Memory B cell (primary cell): ENCODE results near the gene NELFCD.
"Not testable (repeated sequence)": the region's sequence is repeated elsewhere in the genome, so short reads cannot be mapped to it uniquely, and the experiment has no call there.

Experiments used
- ATAC-seq: fragments of 150-1000 bp; cut with Tn5 transposase; 2 replicates; pipeline ENCODE4 v1.10.0; 2021; ENCODE audit warnings: low read depth, mild to moderate bottlenecking, moderate library complexity
- DNase-seq, 2 donors: peaks; one replicate each; pipeline ENCODE4 v3.0.0; 2022; ENCODE audit warnings: low spot score in 2 of 2
- H3K27ac Mint-ChIP-seq: one replicate; pipeline ENCODE4 v1.8.0; 2022; ENCODE audit warnings: mild to moderate bottlenecking, moderate library complexity, mixed read lengths
- H3K27me3 Mint-ChIP-seq: one replicate; pipeline ENCODE4 v1.8.0; 2022; ENCODE audit warnings: mixed read lengths
- H3K36me3 Mint-ChIP-seq: one replicate; pipeline ENCODE4 v1.8.0; 2022; ENCODE audit warnings: mild to moderate bottlenecking, mixed read lengths
- H3K4me1 Mint-ChIP-seq: one replicate; pipeline ENCODE4 v1.8.0; 2022; ENCODE audit warnings: mixed read lengths
- H3K4me3 Mint-ChIP-seq: one replicate; pipeline ENCODE4 v1.8.0; 2022; ENCODE audit warnings: mild to moderate bottlenecking, moderate library complexity, mixed read lengths
- H3K9me3 Mint-ChIP-seq: one replicate; pipeline ENCODE4 v1.8.0; 2022; ENCODE audit warnings: mixed read lengths

The NELFCD gene

DNA sequence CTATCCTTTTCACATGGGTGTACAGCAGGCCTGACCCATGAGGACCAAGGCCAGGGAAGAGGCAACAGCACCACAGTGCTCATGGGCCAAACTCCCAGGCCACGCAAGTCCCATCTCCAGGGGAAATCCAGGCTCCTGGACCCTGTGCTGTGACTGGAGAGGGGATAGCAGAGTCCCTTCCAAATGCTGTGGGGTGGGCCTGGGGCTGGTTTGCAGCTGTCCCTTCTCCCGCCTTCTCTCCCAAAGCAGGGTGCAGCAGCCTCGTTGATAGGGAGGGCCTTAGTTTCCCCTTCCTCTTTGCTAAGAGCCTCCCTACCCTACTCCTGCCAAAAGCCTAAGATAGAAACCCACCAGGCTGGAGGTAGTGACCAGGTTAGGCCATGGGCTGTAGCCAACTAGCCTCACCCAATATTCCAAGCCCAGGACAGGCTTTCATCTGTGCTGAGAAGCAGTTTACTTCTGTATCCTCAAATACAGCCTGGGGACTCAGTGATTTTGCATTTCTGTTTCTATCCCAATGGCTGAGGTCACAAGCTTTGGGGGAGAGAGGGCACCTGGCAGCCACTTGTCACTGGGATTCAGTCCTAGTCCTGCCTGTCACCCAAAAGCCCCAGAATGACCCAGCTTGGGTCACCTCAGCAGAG, 24.6 kb downstream of the NELFCD start:
- ATAC-seq, result no peak
- H3K4me1 Mint-ChIP-seq, result peaks cover 50% of the 10 kb centered on the region
- peaks cover 27% of the 10 kb centered on the region for H3K36me3 Mint-ChIP-seq
- H3K27ac Mint-ChIP-seq, result peak overlapping the region; percentile 96
- H3K9me3 Mint-ChIP-seq, result no peaks in the 10 kb centered on the region
- no peaks in the 10 kb centered on the region for H3K27me3 Mint-ChIP-seq
- no peak for DNase-seq
- peak overlapping the region; percentile 93 for H3K4me3 Mint-ChIP-seq

DNA sequence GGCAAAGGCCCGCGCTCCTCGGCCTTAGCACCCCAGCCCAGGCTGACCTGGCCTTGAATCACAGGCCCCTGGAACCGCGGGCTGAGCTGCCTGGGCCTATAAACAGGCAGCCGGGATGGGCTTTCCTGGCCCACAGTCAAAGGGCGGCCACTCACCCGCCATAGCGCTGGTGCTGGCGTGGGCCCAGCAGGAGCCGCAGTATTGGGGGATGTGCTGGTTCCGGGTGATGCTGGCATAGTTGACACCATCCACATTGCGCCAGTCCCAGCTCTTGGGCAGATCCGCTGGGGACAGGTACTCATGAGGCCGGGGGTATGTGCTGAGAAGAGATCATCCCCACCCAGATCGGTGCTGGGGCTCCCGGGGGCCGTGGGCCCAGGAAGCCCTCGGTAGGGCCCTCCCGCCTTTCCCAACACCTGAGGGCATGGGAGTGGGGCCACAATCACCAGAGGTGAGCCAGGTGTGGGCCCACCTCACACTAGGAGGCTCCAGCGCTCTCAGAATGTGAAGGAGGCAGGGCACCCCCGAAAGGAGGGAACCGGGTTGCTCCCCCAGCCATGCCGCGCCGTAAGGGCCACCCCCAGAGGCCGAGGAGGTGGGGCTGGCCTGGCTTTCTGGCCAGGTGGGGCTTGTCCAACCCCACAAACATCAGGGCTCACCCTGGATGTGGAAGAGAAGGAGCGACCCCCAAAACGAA, 25.3 kb downstream of the NELFCD start:
- Mint-ChIP-seq H3K4me3 (peak overlapping the region; percentile 93), H3K4me1 (peaks cover 52% of the 10 kb centered on the region), H3K27ac (peak overlapping the region; percentile 96), H3K36me3 (peaks cover 27% of the 10 kb centered on the region), H3K9me3 (no peaks in the 10 kb centered on the region), H3K27me3 (no peaks in the 10 kb centered on the region)
- peak in 1 of 2 donors; percentile 30 for DNase-seq
- ATAC-seq, result no peak

DNA sequence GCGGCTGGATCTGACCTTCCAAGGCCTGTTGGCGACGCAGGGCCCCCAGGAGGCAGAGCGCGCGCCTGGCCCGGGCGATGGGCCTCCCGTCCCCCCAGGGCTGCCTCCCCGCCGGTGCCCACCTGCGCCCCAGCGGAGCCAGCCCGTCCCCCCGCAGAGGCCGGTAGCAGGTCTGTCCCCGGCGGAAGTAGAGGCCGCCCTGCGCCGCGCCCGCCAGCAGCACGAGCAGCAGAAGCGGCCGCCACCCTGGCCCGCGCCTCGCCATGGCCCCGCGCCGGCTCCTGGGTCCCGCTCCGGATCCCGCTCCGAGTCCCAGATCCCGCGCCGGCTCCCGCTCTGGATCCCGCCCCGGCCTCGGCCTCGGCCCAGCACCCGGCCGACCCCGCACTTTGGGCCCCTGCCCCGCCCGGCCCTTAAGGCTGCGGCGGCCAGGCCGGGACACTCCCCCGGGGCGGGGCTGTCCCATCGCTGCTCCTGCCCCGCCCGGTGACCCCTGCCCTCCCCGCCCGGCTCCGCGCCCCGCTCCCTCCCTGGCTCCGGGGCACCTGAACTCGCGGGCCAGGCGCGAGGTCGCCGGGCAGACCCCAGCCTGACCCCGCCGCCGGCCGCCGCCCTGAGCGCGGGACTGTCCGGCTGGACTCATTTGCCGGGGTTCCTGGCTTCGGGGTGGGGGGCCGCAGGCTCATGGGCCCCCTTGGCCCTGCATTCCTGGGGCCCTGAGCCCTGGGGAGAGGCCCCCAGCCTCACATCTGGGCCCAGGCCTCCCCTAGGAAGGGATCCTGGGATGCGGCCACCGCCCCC, 26.0 kb downstream of the NELFCD start, which contains the start of gene CTSZ:
TSS of gene CTSZ (minus strand) at position 391 of the 801 bp plus-strand sequence. CDS start at position 265, 126 bp downstream.
- H3K4me1 Mint-ChIP-seq, result peaks cover 52% of the 10 kb centered on the region
- DNase-seq, result peak in 1 of 2 donors; percentile 51
- H3K27ac Mint-ChIP-seq, result peak within 1 kb of the TSS; percentile 96
- peak within 1 kb of the TSS; percentile 98 for H3K4me3 Mint-ChIP-seq
- ATAC-seq, result no peak
- no peaks in the 10 kb centered on the region for H3K27me3 Mint-ChIP-seq
- H3K9me3 Mint-ChIP-seq, result no peaks in the 10 kb centered on the region
- H3K36me3 Mint-ChIP-seq, result peaks cover 23% of the 10 kb centered on the region

DNA sequence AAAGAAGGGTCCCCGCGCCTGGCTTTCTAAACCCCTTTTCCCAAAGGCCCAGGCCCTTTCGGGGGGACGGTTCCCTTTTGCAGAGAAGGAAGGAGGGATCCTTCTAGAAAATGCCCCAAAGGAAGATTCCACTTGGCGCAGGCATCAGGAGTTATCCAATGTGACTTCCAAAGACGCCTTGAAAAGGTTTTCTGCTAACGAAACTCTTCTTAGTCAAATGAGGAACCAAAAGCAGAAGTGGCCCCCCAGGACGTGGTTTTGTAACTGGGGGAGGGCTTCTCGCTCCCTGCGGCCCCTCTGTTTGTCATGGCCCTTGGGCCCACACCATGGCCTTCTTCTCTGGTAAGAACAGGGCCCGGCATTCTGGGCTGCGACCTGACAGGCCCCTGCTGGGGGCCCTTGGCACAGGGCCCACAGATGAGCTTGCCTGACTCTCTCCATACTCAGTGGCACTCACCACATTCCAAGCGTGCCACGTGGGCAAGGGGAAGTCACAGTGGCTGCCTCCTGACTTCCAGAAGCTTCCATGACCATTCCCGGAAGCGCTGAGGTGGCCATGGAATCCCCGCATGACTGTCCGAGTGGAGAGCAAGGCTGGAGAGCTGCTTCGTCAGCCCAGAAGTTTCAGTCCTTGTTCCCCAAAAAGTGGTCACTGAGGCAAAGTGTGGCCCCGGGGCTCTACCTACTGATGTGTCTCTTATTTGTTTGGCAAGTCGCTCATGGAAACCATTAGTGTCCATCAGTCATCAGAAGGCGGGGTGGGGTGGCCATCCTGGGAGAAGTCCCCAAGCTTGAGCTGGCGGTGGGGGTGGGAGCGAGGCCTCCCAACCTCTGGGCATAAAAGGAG, 26.8 kb downstream of the NELFCD start:
- peak; percentile 67 to 71 for DNase-seq
- Mint-ChIP-seq H3K36me3 (peaks cover 16% of the 10 kb centered on the region), H3K27me3 (no peaks in the 10 kb centered on the region), H3K9me3 (no peaks in the 10 kb centered on the region), H3K27ac (peak overlapping the region; percentile 94), H3K4me1 (peaks cover 46% of the 10 kb centered on the region), H3K4me3 (peak overlapping the region; percentile 98)
- ATAC-seq, result peak; percentile 37

DNA sequence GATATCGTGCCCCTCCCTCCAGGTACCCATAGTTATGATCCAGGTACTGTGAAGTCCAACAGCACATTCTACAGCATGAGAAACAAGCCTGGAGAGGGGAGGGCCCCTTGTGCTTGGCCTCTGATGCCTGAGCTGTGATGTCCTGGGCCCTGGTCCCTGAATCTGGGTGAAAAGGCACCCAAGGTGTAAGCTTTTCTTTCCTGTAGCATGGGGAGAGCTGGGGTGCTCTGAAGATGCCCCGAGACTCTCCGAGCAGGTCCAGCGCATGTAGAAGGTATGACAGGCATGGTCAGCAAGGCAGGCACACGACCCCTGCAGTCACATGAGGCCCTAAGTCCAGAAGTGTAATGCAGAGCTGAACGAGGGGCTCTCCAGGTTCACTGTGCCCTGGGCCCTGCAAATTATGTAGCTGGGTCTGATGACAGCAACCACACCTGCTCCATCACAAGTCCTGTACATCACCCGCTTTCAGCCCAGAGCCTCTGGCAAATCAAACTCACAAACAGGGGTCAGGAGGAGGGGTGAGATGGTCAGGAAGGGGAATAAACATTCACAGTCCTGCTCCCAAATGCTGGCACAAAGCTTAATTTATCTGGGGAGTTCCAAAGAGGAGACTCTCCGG, 27.8 kb downstream of the NELFCD start:
- Mint-ChIP-seq H3K9me3 (no peaks in the 10 kb centered on the region), H3K27me3 (no peaks in the 10 kb centered on the region), H3K27ac (peak overlapping the region; percentile 94), H3K4me3 (no peak overlapping the region), H3K36me3 (peaks cover 9% of the 10 kb centered on the region), H3K4me1 (peaks cover 43% of the 10 kb centered on the region)
- DNase-seq, result no peak
- no peak for ATAC-seq

DNA sequence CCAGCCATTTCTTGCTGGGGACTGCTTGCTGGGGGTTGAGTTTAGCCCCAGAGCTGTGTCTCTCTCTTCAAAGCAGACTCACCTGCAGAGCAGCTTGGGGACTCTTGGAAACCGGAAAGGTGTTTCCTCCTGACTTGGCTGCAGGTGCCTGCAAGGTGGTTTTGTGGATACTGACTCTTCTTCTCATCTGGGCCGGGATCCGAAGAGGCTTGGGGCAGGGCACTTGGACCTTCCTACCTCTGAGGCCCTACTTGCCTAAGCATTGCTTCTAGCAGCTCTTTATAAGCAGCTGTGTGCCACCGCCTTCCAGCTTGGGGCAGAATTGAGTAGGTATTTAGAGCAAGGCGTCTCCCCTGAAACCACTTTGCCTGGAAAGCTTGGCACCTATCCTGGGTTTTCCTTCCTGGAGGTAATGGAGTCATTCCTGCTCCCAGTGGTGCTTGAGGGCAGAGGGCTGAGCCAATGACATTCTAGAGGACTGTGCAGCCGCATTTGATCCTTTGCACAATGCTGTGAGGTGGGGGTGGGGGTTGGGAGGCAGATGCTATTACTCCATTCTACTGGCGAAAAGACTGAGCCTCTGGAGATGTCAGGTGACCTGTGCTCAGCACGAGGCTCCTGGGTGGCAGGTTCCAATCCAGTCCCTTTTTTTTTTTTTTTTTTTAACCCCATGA, 29.4 kb downstream of the NELFCD start:
- Mint-ChIP-seq H3K4me1 (peaks cover 31% of the 10 kb centered on the region), H3K36me3 (peaks cover 4% of the 10 kb centered on the region), H3K9me3 (no peaks in the 10 kb centered on the region), H3K4me3 (no peak overlapping the region), H3K27me3 (no peaks in the 10 kb centered on the region), H3K27ac (no peak overlapping the region)
- ATAC-seq (no peak), DNase-seq (no peak)

DNA sequence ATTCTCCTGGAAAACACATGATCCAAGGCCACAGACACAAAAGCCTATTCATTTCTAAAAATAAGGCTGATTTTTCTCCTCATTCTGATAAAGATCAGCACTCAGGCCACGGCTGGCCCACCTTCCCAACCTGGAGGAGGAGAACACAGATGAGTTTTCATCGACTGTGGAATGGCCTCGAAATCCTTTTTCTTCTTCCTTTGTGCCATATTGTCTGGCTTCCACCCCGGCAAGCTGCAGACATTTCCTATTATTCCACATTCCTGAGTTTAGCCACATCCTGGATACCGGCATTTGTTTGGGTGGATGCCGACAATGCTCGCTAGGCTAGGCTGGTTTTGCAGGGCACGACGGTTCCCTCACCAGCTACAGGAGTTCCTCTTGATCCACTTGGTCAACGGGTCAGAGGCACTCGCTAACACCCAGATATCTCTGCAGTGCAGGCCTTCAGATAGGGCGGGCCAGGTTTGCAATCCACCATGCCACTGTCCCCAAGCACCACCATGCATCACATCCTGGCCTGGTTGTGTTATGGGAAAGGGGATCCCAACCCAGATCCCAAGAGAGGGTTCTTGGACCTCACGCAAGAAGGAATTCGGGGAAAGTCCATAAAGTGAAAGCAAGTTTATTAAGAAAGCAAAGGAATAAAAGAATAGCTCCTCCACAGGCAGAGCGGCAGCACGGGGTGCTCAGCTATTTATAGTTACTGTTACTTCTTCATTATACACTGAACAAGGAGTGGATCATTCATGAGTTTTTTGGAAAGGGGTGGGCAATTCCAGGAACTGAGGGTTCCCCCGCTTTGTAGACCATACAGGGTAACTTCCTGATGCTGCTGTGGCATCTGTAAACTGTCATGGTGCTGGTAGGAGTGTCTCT, 30.2 kb downstream of the NELFCD start:
- no peak overlapping the region for H3K4me3 Mint-ChIP-seq
- H3K9me3 Mint-ChIP-seq, result no peaks in the 10 kb centered on the region
- no peak for DNase-seq
- peaks cover 31% of the 10 kb centered on the region for H3K4me1 Mint-ChIP-seq
- H3K27ac Mint-ChIP-seq, result no peak overlapping the region
- peaks cover under 1% of the 10 kb centered on the region for H3K36me3 Mint-ChIP-seq
- ATAC-seq, result no peak
- no peaks in the 10 kb centered on the region for H3K27me3 Mint-ChIP-seq

DNA sequence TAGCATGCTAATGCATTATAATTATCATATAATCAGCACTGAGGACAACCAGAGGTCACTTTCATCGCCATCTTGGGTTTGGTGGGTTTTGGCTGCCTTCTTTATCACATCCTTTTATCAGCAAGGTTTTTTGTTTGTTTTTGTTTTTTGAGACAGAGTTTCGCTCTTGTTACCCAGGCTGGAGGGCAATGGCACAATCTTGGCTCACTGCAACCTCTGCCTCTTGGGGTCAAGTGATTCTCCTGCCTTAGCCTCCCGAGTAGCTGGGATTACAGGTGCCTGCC, 30.8 kb downstream of the NELFCD start:
- ATAC-seq, H3K36me3 Mint-ChIP-seq, H3K27me3 Mint-ChIP-seq, H3K9me3 Mint-ChIP-seq, DNase-seq, H3K27ac Mint-ChIP-seq, H3K4me3 Mint-ChIP-seq: not testable (repeated sequence)
- peaks cover 36% of the 10 kb centered on the region for H3K4me1 Mint-ChIP-seq

DNA sequence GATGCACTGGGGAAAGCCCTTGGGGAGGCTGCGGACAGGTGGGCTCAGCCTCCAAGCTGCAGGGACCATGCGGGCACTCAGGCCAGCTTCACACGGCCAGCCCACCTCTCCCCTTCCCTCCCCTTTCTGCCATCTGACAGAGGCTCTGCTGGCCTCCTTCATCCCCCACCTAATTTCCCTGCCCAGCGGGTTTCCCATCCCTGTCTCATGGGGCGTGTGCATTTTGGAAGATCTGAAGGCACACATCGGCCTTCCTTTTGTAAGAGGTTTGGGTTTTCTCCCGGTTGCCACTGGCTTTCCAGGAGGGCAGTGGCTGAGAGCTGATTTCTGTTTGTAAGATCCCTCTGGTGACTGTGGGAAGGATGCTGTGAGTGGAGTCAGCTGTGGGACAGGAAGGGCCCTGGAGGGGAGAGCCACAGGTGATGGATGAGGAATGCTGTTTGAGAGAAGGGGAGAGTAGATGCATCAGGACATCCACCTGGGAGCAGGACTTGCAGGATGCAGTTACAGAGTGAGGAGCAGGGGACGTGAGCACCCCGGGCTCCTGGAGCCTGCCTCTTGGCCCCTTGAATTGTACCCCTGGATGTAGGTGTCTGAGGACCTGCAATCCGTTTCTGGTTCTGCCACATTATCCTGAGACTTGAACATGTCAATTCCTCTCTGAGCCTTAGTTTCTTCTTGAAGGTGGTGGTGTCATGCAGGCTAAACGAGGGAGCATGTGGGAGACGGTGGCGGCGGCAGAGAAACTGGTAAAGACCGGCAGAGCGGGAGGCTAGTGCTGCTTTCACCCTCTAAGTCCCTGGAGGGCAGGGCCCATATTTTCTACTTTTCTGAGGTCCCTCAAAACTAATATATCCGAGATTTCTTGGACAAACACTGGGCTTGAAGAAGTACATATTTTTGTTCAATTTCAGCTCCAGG, 32.2 kb downstream of the NELFCD start:
- H3K9me3 Mint-ChIP-seq, result no peaks in the 10 kb centered on the region
- H3K4me3 Mint-ChIP-seq, result no peak overlapping the region
- no peak for DNase-seq
- peaks cover 40% of the 10 kb centered on the region for H3K4me1 Mint-ChIP-seq
- H3K27me3 Mint-ChIP-seq, result no peaks in the 10 kb centered on the region
- ATAC-seq, result no peak
- H3K27ac Mint-ChIP-seq, result no peak overlapping the region
- H3K36me3 Mint-ChIP-seq, result no peaks in the 10 kb centered on the region

DNA sequence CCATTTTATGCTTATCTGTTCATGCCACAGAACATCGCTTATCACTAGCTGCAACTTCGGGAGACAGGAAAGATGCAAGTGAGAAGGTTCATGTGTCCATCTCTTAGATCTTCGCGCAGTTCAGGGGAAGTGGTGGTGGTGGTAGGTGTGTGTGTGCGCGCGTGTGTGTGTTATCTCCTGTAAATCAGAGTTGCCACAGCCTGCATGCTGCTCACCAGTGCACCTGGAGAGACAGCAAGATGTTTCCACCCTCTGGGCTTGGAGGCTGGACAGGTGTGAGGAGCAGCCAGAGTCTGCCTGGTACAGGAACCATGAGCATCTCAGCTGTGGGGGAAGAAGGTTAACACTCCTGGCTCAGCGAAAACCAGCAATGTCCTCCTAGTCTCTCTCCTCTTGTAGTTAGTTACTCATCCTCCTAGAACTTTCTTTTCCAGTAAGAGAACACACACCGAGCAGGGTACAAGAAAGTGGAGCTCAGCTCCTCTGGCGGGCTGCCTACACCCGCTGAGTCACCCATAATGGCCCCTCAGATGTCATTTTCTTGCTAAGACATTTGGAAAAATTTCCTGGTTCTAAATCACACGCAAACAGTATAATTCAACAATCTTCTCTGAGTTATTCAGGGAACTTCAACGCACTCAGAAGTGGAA, 33.0 kb downstream of the NELFCD start:
- Mint-ChIP-seq H3K27me3 (no peaks in the 10 kb centered on the region), H3K36me3 (no peaks in the 10 kb centered on the region), H3K4me1 (peaks cover 36% of the 10 kb centered on the region), H3K4me3 (no peak overlapping the region), H3K27ac (no peak overlapping the region), H3K9me3 (no peaks in the 10 kb centered on the region)
- ATAC-seq (no peak), DNase-seq (no peak)

DNA sequence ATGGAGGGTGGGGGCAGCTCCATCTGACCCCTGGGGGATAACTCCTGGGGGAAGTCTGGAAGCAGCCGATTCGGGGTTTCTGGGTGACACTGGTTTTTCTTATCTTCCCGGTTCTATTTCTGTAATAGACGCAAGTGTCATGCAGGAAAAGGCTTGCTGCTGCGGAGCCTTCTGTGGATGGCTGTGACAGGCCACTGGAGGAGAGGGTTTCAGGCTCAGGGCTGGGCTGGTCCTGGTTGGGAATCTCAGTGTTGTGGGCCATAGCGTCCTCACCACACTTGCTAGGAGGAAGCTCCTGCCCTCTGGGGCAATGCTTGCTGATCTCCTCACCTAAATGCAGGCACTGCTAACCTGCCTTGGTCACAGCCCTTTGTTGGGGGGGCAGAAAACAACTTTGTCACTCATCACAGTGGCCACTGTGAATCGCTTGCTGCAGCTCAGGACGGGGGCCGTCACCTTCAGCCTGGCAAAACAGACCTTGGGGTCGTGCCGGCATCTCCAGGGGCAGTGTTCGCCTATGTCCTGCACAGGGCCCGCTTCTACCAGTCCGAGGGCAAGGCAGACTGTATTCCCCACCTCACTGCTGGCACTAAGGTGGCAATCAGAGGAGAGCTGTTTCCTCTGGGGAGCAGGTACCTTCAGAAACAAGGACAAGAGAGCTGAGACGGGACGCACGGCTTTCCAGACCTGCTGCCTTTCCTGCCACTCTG, 33.8 kb downstream of the NELFCD start:
- no peaks in the 10 kb centered on the region for H3K9me3 Mint-ChIP-seq
- ATAC-seq (no peak), DNase-seq (no peak)
- H3K27ac Mint-ChIP-seq, result no peak overlapping the region
- H3K4me3 Mint-ChIP-seq, result no peak overlapping the region
- H3K36me3 Mint-ChIP-seq, result no peaks in the 10 kb centered on the region
- H3K27me3 Mint-ChIP-seq, result no peaks in the 10 kb centered on the region
- H3K4me1 Mint-ChIP-seq, result peaks cover 34% of the 10 kb centered on the region
